ENCODE data around the gene PHTF1.

The PHTF1 gene

GRCh38 chr1:113662101-113662500 lies 97.2 kb downstream of the PHTF1 start:
- DNase-seq = no peak

- no peak for DNase-seq
Observed at GRCh38 chr1:113660088-113660487, 99.2 kb downstream of the PHTF1 start.

GRCh38 chr1:113659556-113659955 lies 99.7 kb downstream of the PHTF1 start:
- DNase-seq = no peak

GRCh38 chr1:113659035-113659434 lies 100.3 kb downstream of the PHTF1 start:
- no peak for DNase-seq

- no peak for DNase-seq
Observed at GRCh38 chr1:113657556-113658063, 101.7 kb downstream of the PHTF1 start.

- DNase-seq = no peak
Observed at GRCh38 chr1:113657126-113657525, 102.2 kb downstream of the PHTF1 start.

GRCh38 chr1:113654883-113655282 lies 104.4 kb downstream of the PHTF1 start:
- no peak for DNase-seq

GRCh38 chr1:113653741-113654140 lies 105.5 kb downstream of the PHTF1 start:
- no peak for DNase-seq

- DNase-seq = no peak
Observed at GRCh38 chr1:113652771-113653170, 106.5 kb downstream of the PHTF1 start.

GRCh38 chr1:113648478-113648877 lies 110.8 kb downstream of the PHTF1 start:
- DNase-seq = no peak

GRCh38 chr1:113647164-113647563 lies 112.1 kb downstream of the PHTF1 start:
- no peak for DNase-seq

Measured in femur (tissue), 1 donor.